GM19372 (cell line): ENCODE results near the gene WSCD2.

Source experiments
- ATAC-seq: cut with Tn5 transposase; IDR thresholded peaks from one replicate; pipeline ENCODE4 v1.9.1; 2021; ENCODE audit warnings: mild to moderate bottlenecking, low read depth, moderate library complexity; ENCODE audit not compliant: unreplicated experiment

The WSCD2 gene

GRCh38 chr12:108151533-108152169 is 22.6 kb downstream of the WSCD2 start:
- ATAC-seq = no peak

GRCh38 chr12:108152170-108152538 is 23.1 kb downstream of the WSCD2 start:
- ATAC-seq = no peak

DNA sequence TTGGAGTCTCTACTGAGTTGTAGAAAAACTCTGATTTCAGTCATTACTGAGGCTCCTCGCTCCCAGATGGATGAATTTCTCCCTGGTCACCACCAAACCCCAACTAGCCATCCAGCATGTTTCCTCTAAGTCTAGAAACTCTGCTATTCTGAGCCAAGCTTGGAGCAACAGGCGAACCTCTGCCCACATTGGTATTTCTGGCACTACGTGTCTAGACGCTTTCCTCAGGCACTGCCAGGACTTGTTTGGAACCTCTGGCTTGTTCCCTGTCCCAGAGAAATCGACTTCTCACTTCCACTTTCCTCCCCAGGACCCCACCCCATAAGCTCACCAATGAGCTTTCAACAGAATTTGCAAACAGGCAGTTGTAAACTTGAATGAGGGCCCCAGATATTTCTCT is 27.6 kb downstream of the WSCD2 start:
- no peak for ATAC-seq

DNA sequence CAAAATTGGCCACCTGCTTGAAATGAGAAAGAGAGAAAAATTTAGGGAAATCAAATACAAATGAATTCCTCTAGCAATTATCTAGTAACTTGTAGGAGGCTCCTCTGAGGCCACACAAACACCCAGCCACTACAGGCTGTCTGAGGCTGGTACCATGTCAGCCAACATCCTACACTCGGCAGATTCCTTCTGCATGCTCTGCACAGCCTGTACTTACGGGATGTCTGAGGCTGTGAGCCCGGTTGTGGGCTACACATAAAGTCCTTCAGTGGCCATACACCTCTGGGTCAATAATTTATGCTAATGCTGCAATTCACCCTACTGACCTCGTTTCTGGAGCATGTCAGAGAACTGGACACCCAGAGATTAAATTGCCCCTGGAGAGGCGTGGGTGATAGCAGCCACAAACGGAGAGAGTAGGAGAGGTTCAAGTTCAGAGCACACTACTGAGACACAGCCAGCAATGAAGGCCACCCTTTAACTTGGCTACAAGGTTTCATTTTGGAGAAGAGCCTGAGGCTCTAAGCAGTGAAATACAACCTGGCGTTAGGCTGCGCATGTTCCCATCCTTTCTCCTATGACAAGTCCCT is 28.9 kb downstream of the WSCD2 start:
- ATAC-seq = no peak

DNA sequence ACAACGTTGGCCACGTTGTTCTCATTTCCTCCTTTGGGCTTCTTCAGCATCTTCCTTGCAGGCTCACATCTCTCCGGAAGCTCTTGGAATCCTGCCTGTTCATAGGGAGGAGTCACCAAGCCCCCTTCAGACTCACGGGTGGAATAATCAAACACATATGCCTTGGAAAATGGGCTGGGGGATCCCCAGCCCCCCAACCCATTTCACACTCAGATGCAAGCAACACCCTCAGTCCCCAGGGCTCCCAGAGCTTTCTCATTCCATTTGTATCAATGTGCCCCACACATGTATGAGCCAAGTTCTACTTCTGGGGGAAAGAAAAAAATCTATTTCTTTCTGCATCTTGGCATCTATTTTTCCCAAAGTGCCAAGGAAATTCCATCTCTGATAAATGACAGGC is 33.1 kb downstream of the WSCD2 start:
- no peak for ATAC-seq

DNA sequence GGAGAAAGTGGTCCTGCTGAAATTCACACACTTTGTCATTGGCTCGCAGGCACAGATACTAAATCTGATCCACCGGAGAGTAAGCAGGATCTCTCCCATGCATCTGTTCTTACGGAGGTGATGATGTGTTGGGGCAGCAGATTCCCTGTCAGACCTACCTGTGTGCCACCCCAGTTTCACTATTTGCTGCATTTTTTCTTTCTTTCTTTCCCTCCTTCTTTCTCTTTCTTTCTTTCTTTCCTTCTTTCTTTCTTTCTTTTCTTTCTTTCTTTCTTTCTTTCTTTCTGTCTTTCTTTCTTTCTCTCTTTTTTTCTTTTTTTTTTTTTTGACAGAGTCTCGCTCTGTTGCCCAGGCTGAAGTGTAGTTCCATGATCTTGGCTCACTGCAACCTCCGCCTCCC is 37.4 kb downstream of the WSCD2 start:
- no peak for ATAC-seq

GRCh38 chr12:108167974-108168373 is 38.9 kb downstream of the WSCD2 start:
- ATAC-seq = no peak

- no peak for ATAC-seq
Measured at GRCh38 chr12:108169708-108170107, 40.6 kb downstream of the WSCD2 start.

DNA sequence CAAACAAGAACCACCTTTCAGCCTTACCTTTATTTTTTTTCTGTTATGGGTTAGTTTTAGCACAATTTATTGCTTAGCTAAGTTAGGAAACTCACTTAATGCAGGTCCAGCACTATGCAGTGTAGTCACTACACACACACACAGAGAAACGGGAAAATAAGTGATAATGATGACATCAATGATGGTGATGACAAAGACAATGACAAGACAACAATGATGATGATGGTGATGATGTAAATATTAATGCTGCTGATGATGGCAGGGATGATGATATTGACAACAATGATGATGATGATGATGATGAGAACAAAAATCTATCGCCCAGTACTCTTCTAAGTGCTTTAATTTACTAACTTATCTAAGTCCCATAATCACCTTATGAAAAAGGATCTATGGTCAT is 41.1 kb downstream of the WSCD2 start:
- ATAC-seq = no peak

- ATAC-seq = no peak
Measured at GRCh38 chr12:108172033-108172432, 42.9 kb downstream of the WSCD2 start.

DNA sequence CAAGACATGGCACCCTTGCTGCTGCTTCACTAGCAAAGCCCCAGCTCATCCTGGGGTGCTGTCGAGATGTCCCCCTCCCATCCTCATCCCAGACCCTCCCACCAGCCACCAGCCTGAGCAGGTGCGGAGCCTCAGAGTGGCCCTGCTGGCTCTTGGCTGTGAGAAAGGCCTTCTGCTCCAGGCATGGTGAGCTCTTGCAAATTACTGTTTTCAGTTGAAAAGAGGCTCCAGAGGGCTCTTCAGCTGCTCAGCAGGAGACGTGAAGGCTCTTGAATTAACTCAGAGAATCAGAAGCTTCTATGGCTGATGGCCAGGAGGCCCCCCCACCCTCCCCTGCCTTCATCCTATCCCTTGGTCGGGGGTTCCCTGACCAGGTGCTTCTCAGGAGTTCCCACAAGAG is 44.1 kb downstream of the WSCD2 start:
- no peak for ATAC-seq

DNA sequence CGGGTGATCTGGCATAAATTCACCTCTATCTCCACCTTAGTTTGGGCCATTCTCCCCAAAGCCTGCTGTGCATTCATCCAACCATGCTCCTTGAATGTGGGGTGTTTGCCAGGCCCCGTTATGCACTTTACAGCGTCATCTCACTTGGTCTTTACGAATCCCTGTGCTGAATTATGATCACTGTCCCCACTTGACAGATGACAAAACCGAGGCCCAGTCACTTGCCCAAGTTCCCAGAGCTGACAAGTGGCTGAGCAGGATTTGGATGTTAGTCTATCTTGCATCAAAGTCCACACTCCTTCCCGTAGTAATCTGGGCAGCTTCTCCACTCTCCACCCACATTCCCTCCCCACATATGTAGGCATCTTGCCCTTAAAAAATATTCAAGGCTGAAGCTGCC is 44.8 kb downstream of the WSCD2 start:
- ATAC-seq = no peak

GRCh38 chr12:108174641-108175040 is 45.6 kb downstream of the WSCD2 start:
- ATAC-seq = no peak

DNA sequence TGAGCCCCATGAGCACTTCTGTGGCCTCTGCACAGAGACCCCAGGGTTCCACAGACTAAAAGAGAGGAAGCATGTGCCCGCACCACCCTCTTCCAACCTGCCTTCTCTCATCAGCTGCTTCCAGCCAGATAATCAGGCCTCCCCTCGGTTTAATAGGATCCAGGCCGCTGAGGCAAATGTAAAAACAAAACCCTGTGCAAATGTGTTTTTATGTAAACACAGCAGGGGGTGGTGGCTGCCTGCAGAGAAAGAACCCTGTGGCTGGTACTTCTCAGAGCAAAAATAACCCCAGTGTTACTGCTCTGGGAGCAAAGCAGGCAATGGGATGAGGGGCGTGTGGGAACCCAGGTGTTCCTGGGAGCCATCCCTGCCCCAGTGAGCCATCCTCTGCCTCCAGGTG is 46.2 kb downstream of the WSCD2 start:
- no peak for ATAC-seq

- no peak for ATAC-seq
Measured at GRCh38 chr12:108176292-108176691, 47.2 kb downstream of the WSCD2 start.

DNA sequence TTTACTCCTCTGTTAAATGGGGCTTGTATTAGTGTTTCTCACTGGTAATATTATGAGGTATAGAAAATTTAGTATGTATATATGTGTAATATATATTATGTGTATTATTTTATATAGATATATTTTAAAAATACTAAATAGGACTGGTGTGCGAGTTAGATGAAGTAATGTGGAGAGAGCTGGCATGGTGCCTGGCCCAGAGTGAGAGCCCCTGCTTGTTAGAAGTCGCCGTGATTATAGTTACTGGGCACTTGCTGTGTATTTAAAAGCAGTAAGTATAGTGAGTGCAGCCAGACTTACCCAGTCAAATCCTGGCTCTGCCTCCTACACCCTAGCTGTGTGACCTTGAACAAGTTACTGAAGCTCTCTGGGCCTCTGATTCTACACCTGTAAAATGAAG is 48.0 kb downstream of the WSCD2 start:
- ATAC-seq = no peak

DNA sequence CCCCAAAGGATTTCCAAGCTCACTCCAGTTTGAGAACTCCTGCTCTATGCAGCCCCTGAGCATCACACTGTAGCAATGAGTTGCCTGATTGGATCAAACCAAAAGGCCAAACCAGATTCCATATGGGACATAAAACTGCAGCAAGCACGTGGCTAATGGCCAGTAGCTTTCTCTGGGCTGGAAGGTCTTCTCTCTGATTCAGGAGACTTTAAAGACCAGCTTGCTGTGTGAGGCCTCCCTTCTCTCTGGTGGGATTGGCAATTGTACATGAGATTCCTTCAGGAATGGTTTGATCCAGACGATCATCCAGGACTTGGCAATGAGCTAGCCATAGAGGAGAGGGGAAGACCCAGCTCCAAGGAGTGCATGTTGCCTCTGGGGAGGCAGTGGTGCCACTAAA is 50.2 kb downstream of the WSCD2 start:
- ATAC-seq = no peak

- ATAC-seq = no peak
Measured at GRCh38 chr12:108180255-108181094, 51.4 kb downstream of the WSCD2 start.

DNA sequence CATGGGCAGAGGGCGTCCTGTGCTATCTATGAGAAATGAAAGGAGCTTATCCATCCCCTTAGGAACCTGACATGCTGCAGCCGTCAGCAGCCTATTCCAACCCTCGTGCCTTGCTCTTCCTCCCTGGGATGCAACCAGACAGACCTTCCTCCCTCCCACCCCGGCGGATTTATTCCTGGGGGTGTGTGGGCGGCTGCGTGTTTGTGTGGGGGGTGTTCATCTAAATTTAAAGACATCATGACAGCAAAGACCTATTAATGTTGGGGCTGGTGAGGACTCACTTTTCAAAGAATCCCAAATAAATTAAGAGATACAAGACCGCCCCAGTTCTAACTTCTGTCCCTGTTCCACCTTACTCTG is 52.0 kb downstream of the WSCD2 start:
- ATAC-seq = no peak

DNA sequence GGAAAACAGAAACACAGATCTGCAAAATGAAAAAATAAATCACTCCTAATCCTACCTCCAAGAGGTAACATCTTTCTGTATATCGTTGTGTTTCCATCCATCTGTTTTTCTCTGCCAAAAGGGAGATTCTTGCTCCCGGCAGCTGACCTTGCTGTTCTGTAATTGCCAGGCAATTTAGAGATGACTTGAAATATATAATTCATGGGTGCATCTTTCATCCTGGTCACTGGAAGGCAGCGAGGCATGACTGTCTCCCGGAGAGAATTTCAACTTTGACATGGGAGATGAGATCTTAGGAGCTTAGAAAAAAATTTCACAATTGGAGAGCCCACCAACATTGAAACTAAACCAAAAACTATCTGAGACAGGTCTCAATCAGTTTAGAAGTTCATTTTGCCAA is 53.0 kb downstream of the WSCD2 start:
- no peak for ATAC-seq

GRCh38 chr12:108185002-108185401 is 55.9 kb downstream of the WSCD2 start:
- ATAC-seq = no peak

GRCh38 chr12:108187831-108188230 is 58.7 kb downstream of the WSCD2 start:
- ATAC-seq = no peak
